ENCODE data around the gene PLIN5. TPM values are rescaled to one million over a fixed set of nuclear protein-coding genes. Genes with fewer than 3 reads are reported as not detected.
A peak's percentile ranks its signal among the peaks of the same experiment; 100 is the strongest.

Gene PLIN5
- total RNA-seq, 4 donors from 2014 or later, result 1.0 to 21.2 (median 5.3) TPM

GRCh38 chr19:4557971-4558941 lies 23.2 kb upstream of the PLIN5 start:
- 20 to 26% methylated on average over 41 to 44 of the region's 44 CpGs for WGBS, 2 donors
- H3K4me3 ChIP-seq (ENCODE audit: low read depth, poor library complexity, severe bottlenecking), result no peak overlapping the region
- intact Hi-C loops (cut with DNase I; ENCODE audit: low total_unique reads), result loop anchor here (5.0 kb wide), 1 partner anchor 79 kb away; the partner anchor contains the start of gene TNFAIP8L1
- no peak for DNase-seq (ENCODE audit: low spot score in 2 of 2)
- TF ChIP-seq CTCF (IDR thresholded peaks at IDR 0.05), result peak in 1 of 3 donors; percentile 50
- no peak for TF ChIP-seq POLR2A (IDR thresholded peaks at IDR 0.05)

GRCh38 chr19:4557144-4557970 lies 22.3 kb upstream of the PLIN5 start:
- DNase-seq (ENCODE audit: low spot score in 2 of 2), result no peak
- intact Hi-C loops (cut with DNase I; ENCODE audit: low total_unique reads), result loop anchor here (5.0 kb wide), 1 partner anchor 80 kb away; the partner anchor contains the start of gene TNFAIP8L1
- TF ChIP-seq POLR2A (IDR thresholded peaks at IDR 0.05) (no peak), CTCF (IDR thresholded peaks at IDR 0.05) (no peak)
- no peak overlapping the region for H3K4me3 ChIP-seq (ENCODE audit: low read depth, poor library complexity, severe bottlenecking)
- whole genome bisulfite sequencing, 2 donors, result 75 to 80% methylated on average over 30 to 33 of the region's 33 CpGs

GRCh38 chr19:4556597-4557127 lies 21.6 kb upstream of the PLIN5 start:
- WGBS, 2 donors, result 65 to 79% methylated on average over 25 of the region's 25 CpGs
- no peak overlapping the region for H3K4me3 ChIP-seq (ENCODE audit: low read depth, poor library complexity, severe bottlenecking)
- DNase-seq (ENCODE audit: low spot score in 2 of 2), result no peak
- no peak for TF ChIP-seq POLR2A (IDR thresholded peaks at IDR 0.05)
- no peak for TF ChIP-seq CTCF (IDR thresholded peaks at IDR 0.05)
- intact Hi-C loops (cut with DNase I; ENCODE audit: low total_unique reads), result loop anchor here (5.0 kb wide), 1 partner anchor 81 kb away; the partner anchor contains the start of gene TNFAIP8L1

GRCh38 chr19:4555657-4556561 lies 20.9 kb upstream of the PLIN5 start:
- no peak for TF ChIP-seq POLR2A (IDR thresholded peaks at IDR 0.05)
- no peak for TF ChIP-seq CTCF (IDR thresholded peaks at IDR 0.05)
- H3K4me3 ChIP-seq (ENCODE audit: low read depth, poor library complexity, severe bottlenecking), result no peak overlapping the region
- no peak for DNase-seq (ENCODE audit: low spot score in 2 of 2)
- intact Hi-C loops (cut with DNase I; ENCODE audit: low total_unique reads), result loop anchor here (5.0 kb wide), 1 partner anchor 81 kb away; the partner anchor contains the start of gene TNFAIP8L1
- 63 to 72% methylated on average over 43 of the region's 43 CpGs for WGBS, 2 donors
